H1 (cell line): ENCODE results near the gene RPS5. TPM values are rescaled to one million over a fixed set of nuclear protein-coding genes. Genes with fewer than 3 reads are reported as not detected.

Experiments
- CTCF ChIA-PET: fragments of 300-600 bp; sonication (Branson Sonifier 250); formaldehyde crosslinking; loops from one replicate; lab custom pipeline; 2021; ENCODE audit not compliant: partially characterized antibody; lab: Charles Lee
- POLR2A ChIA-PET: fragments of 300-600 bp; sonication (Branson Sonifier 250); formaldehyde crosslinking; loops from one replicate; lab custom pipeline; 2021; ENCODE audit warnings: inconsistent platforms; ENCODE audit not compliant: partially characterized antibody; lab: Charles Lee
- DNase-seq, 2 experiments: peaks; one replicate each; pipeline versions ENCODE4 v3.0.0 to v3.0.0-alpha.2; 2010 to 2022; ENCODE audit warnings: low spot score in 2 of 2, low read depth in 1 of 2, mixed read lengths in 1 of 2
- FAIRE-seq: peaks from 2 replicates; lab custom pipeline; 2011; peaks lifted over from hg19 to GRCh38; lab: Jason Lieb, UNC
- H2AFZ ChIP-seq: 2 replicates; pipeline ENCODE4 v1.8.1; 2012; ENCODE audit warnings: low read length, inconsistent platforms
- H2AK5ac ChIP-seq: 2 replicates; pipeline ENCODE4 v1.6.1; 2013; ENCODE audit warnings: low read depth, low read length
- H2BK120ac ChIP-seq: replicated peaks from 2 replicates; pipeline ENCODE3; 2013; ENCODE audit warnings: low read depth, low read length, inconsistent platforms
- H2BK12ac ChIP-seq: 2 replicates; pipeline ENCODE4 v1.6.1; 2013; ENCODE audit warnings: low read depth, low read length
- H2BK15ac ChIP-seq: 2 replicates; pipeline ENCODE4 v1.6.1; 2013; ENCODE audit warnings: low read length
- H2BK20ac ChIP-seq: 2 replicates; pipeline ENCODE4 v1.6.1; 2013; ENCODE audit warnings: low read length
- H2BK5ac ChIP-seq: 2 replicates; pipeline ENCODE4 v1.6.1; 2013; ENCODE audit warnings: low read depth, low read length
- H3K14ac ChIP-seq: 2 replicates; pipeline ENCODE4 v1.6.1; 2013; ENCODE audit warnings: inconsistent platforms; ENCODE audit not compliant: insufficient read length
- H3K18ac ChIP-seq: 2 replicates; pipeline ENCODE4 v1.6.1; 2013; ENCODE audit warnings: low read length; ENCODE audit errors: extremely low read depth
- H3K23ac ChIP-seq: 2 replicates; pipeline ENCODE4 v1.6.1; 2013; ENCODE audit warnings: inconsistent platforms; ENCODE audit not compliant: insufficient read length
- H3K23me2 ChIP-seq: 2 replicates; pipeline ENCODE4 v1.6.1; 2013; ENCODE audit warnings: low read depth, low read length
- H3K27ac ChIP-seq: 2 replicates; pipeline ENCODE4 v1.6.1; 2011; ENCODE audit warnings: low read depth, low read length, inconsistent platforms
- H3K27me3 ChIP-seq, 4 experiments: replicated peaks in 1 of 4; 1 replicate in 1 of 4; 2 replicates in 3 of 4; pipeline versions ENCODE4 v1.6.1 to v1.8.1; 2011 to 2013; ENCODE audit warnings: low read length in 3 of 4, mild to moderate bottlenecking in 3 of 4, inconsistent platforms in 2 of 4, mixed read lengths in 2 of 4, moderate library complexity in 1 of 4; ENCODE audit not compliant: control insufficient read depth in 3 of 4, insufficient read depth in 3 of 4; ENCODE audit errors: extremely low read depth in 1 of 4
- H3K36me3 ChIP-seq, 4 experiments: 2 replicates each; pipeline versions ENCODE4 v1.6.1 to v1.8.1; 2011 to 2013; ENCODE audit warnings: mild to moderate bottlenecking in 4 of 4, low read length in 3 of 4, moderate library complexity in 2 of 4, control low read depth in 1 of 4, inconsistent platforms in 1 of 4; ENCODE audit not compliant: insufficient read depth in 4 of 4, control insufficient read depth in 2 of 4
- H3K4ac ChIP-seq: replicated peaks from 2 replicates; pipeline ENCODE3; 2013; ENCODE audit warnings: low read length, low read depth, mixed read lengths, inconsistent platforms; ENCODE audit not compliant: insufficient read length
- H3K4me1 ChIP-seq, 4 experiments: replicated peaks in 1 of 4; 1 replicate in 1 of 4; 2 replicates in 3 of 4; pipeline versions ENCODE4 v1.6.1 to v1.8.1; 2011 to 2013; ENCODE audit warnings: low read length in 3 of 4, inconsistent platforms in 2 of 4, mixed read lengths in 1 of 4; ENCODE audit not compliant: insufficient read depth in 4 of 4, control insufficient read depth in 3 of 4
- H3K4me2 ChIP-seq, 2 experiments: 2 replicates each; pipeline versions ENCODE4 v1.6.1 to v1.8.1; 2011 to 2013; ENCODE audit warnings: low read depth in 2 of 2, low read length in 2 of 2, control low read depth in 1 of 2, inconsistent platforms in 1 of 2, mild to moderate bottlenecking in 1 of 2; ENCODE audit not compliant: insufficient read depth in 1 of 2
- H3K4me3 ChIP-seq, 4 experiments: fragments of 200-600, 300-600 bp in 1 of 4; sonication (generic), shearing (Covaris generic), sonication (Bioruptor Twin) in 1 of 4; 2 replicates each; pipeline versions ENCODE4 v1.5.1 to v1.8.1; 2011 to 2016; ENCODE audit warnings: low read length in 4 of 4, low read depth in 3 of 4, control low read depth in 2 of 4, inconsistent platforms in 2 of 4, mild to moderate bottlenecking in 2 of 4, mixed read lengths in 1 of 4, moderate library complexity in 1 of 4; ENCODE audit not compliant: insufficient read depth in 2 of 4; ENCODE audit errors: extremely low read depth in 1 of 4
- H3K56ac ChIP-seq: replicated peaks from 2 replicates; pipeline ENCODE3; 2013; ENCODE audit warnings: low read depth, mild to moderate bottlenecking, mixed read lengths, low read length, inconsistent platforms; ENCODE audit not compliant: insufficient read length
- H3K79me1 ChIP-seq: 2 replicates; pipeline ENCODE4 v1.6.1; 2013; ENCODE audit warnings: low read depth, low read length, control low read depth
- H3K79me2 ChIP-seq, 2 experiments: 2 replicates each; pipeline versions ENCODE4 v1.6.1 to v1.8.1; 2012 to 2013; ENCODE audit warnings: low read length in 2 of 2, mild to moderate bottlenecking in 2 of 2, inconsistent platforms in 1 of 2; ENCODE audit not compliant: insufficient read depth in 2 of 2, control insufficient read depth in 1 of 2
- H3K9ac ChIP-seq, 4 experiments: replicated peaks in 1 of 4; 1 replicate in 1 of 4; 2 replicates in 3 of 4; pipeline versions ENCODE4 v1.6.1 to v1.8.1; 2011 to 2013; ENCODE audit warnings: low read depth in 3 of 4, low read length in 3 of 4, control low read depth in 2 of 4, mild to moderate bottlenecking in 2 of 4, moderate library complexity in 2 of 4, inconsistent platforms in 1 of 4; ENCODE audit errors: extremely low read depth in 1 of 4
- H3K9me3 ChIP-seq, 2 experiments: 2 replicates each; pipeline versions ENCODE4 v1.6.1 to v1.8.1; 2012 to 2013; ENCODE audit warnings: mild to moderate bottlenecking in 2 of 2, moderate library complexity in 2 of 2, control low read depth in 1 of 2, inconsistent platforms in 1 of 2, low read depth in 1 of 2, low read length in 1 of 2, mixed read lengths in 1 of 2; ENCODE audit not compliant: insufficient read depth in 2 of 2
- H4K20me1 ChIP-seq, 2 experiments: replicated peaks in 1 of 2; 2 replicates each; pipeline versions ENCODE3 to v1.8.1; 2011 to 2013; ENCODE audit warnings: inconsistent platforms in 2 of 2, low read length in 2 of 2, mild to moderate bottlenecking in 1 of 2; ENCODE audit not compliant: insufficient read depth in 2 of 2, control insufficient read depth in 1 of 2
- H4K5ac ChIP-seq: 2 replicates; pipeline ENCODE4 v1.6.1; 2013; ENCODE audit warnings: low read length, low read depth, mixed read lengths, inconsistent platforms; ENCODE audit not compliant: insufficient read length
- H4K8ac ChIP-seq: 2 replicates; pipeline ENCODE4 v1.8.0; 2013; ENCODE audit warnings: mild to moderate bottlenecking, moderate library complexity, low read length, inconsistent platforms; ENCODE audit not compliant: insufficient read depth; ENCODE audit errors: extremely low read depth
- H4K91ac ChIP-seq: replicated peaks from 2 replicates; pipeline ENCODE3; 2013; ENCODE audit warnings: low read length, mixed read lengths, inconsistent platforms; ENCODE audit not compliant: insufficient read length
- TEAD4 ChIP-seq: IDR thresholded peaks from 2 replicates; pipeline ENCODE4 v1.6.1; 2012; ENCODE audit warnings: low read depth, low read length, inconsistent platforms, mixed read lengths
- WGBS, 2 experiments: shearing (Covaris generic) in 1 of 2; methylation state at CpG; one replicate each; pipeline versions ENCODE4 v1.1.6 to v1.1.7; 2013 to 2015; ENCODE audit warnings: low lambda C conversion rate in 2 of 2, mixed read lengths in 2 of 2, inconsistent platforms in 1 of 2, low coverage in 1 of 2, missing lambda C conversion rate in 1 of 2; ENCODE audit not compliant: insufficient replicate concordance in 2 of 2, insufficient coverage in 1 of 2, insufficient read length in 1 of 2; ENCODE audit errors: extremely low coverage in 1 of 2, missing lambda C conversion rate in 1 of 2; 5-methylcytosine and 5-hydroxymethylcytosine counted together
- polyA plus RNA-seq, 7 experiments: library from polyadenylated mRNA; depleted of rRNA in 3 of 7; stranded (reverse) in 5 of 7; unstranded in 2 of 7; fragments of >200 nt in 5 of 7; fragments of 200-250 nt in 2 of 7; gene quantifications; 1 replicate in 5 of 7; 2 replicates in 1 of 7; 4 replicates in 1 of 7; pipeline versions ENCODE4 v1.2.1 to v1.2.3, GENCODE V29; 2011 to 2013; ENCODE audit warnings: missing spikeins in 2 of 7, mixed read lengths in 2 of 7
- total RNA-seq: library from RNA; stranded (reverse); fragmentation: NEBNext Ultra II Directional; extraction: Animal tissue kit (Norgen Biotek cat#: 25700); gene quantifications from 2 replicates; pipeline ENCODE4 v1.2.1, GENCODE V29; 2021

Gene RPS5
- total and polyA plus RNA-seq, 2 of the 8 experiments (the other 6 are each of a cell fraction or from before 2014, with no cell fraction given): 1,557 to 5,731 TPM

DNA sequence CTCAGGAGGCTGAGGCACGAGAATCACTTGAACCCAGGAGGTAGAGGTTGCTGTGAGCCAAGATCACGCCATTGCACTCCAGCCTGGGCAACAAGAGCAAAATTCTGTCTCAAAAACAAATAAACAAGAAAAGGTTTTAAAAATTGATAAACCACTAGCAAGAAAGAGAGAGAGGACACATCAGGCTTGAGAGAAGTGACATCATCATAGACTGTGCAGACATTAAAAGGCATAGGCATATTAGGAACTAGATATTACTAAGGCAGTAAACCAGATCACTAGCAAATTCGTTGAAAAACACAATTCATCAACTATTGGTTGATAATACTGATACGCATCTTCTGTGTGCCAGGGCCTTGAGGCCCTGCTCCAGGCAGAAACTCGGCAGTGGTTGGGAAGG is 41.5 kb upstream of the RPS5 start:
- Histone ChIP-seq H4K8ac (no peak overlapping the region), H3K27me3 (0 out of 7 replicates have a peak, but pooled peaks cover 0 to 3% (median 0%) of the 10 kb centered on the region in 4 experiments), H2BK120ac (no peak overlapping the region), H3K4me3 (no peak overlapping the region), H3K9me3 (no peaks in the 10 kb centered on the region), H3K4ac (no peak overlapping the region), H3K18ac (no peak overlapping the region), H2BK12ac (no peak overlapping the region), H2AFZ (no peak overlapping the region), H3K27ac (no peak overlapping the region), H3K4me1 (no peaks in the 10 kb centered on the region; a peak in 1 of 7 replicates), H4K20me1 (no peaks in the 10 kb centered on the region), H3K36me3 (no peaks in the 10 kb centered on the region), H3K14ac (no peak overlapping the region), H3K56ac (no peak overlapping the region), H2BK5ac (no peak overlapping the region), H2BK15ac (no peak overlapping the region), H3K23me2 (peaks cover 9% of the 10 kb centered on the region), H3K23ac (no peak overlapping the region), H3K79me1 (no peaks in the 10 kb centered on the region), H4K91ac (no peak overlapping the region), H4K5ac (no peak overlapping the region), H3K79me2 (no peaks in the 10 kb centered on the region), H2BK20ac (no peak overlapping the region), H2AK5ac (no peak overlapping the region), H3K4me2 (no peak overlapping the region), H3K9ac (no peak overlapping the region)
- TF ChIP-seq TEAD4: no peak
- ChIA-PET CTCF (interaction anchor here (1.1 to 1.9 kb wide), 4 partner anchors 11 to 27 kb away, joined by 3 to 6 read pairs (median 4); partner anchors contain the start of gene ZNF497), POLR2A (interaction anchor here (0.8 to 11.4 kb wide), 4 partner anchors 9 to 52 kb away, joined by 3 to 102 read pairs (median 6); partner anchors contain the start of gene ZNF497)
- WGBS, 2 experiments: 86% methylated on average over 5 of the region's 5 CpGs; no CpG with 5 or more reads in 1 of the 2 experiments
- FAIRE-seq: no peak
- no peak for DNase-seq
